ENCODE data around the gene ELMOD3.
"Not testable (repeated sequence)": the region's sequence is repeated elsewhere in the genome, so short reads cannot be mapped to it uniquely, and the experiment has no call there.

ELMOD3 gene

GRCh38 chr2:85429213-85429923 is 74.8 kb downstream of the ELMOD3 start:
- DNase-seq, result no peak

DNA sequence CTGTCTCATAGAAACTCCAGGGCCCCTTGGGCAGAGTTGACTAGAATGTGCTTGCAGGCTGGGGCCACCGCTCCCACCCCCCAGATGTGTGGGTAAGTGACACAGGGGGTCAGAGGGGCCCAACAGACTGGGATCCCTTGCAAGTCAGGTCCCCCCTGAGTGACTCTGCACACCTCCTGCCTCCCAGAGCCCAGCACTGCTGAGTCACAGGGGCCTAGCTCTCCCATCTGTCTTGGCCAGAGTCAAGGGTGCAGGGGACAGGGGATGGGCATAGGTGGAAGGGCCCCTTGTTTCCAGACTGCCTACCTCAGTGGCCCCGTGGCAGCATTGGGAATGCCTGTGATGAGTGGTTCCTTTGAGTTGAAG is 75.3 kb downstream of the ELMOD3 start:
- no peak for DNase-seq

DNA sequence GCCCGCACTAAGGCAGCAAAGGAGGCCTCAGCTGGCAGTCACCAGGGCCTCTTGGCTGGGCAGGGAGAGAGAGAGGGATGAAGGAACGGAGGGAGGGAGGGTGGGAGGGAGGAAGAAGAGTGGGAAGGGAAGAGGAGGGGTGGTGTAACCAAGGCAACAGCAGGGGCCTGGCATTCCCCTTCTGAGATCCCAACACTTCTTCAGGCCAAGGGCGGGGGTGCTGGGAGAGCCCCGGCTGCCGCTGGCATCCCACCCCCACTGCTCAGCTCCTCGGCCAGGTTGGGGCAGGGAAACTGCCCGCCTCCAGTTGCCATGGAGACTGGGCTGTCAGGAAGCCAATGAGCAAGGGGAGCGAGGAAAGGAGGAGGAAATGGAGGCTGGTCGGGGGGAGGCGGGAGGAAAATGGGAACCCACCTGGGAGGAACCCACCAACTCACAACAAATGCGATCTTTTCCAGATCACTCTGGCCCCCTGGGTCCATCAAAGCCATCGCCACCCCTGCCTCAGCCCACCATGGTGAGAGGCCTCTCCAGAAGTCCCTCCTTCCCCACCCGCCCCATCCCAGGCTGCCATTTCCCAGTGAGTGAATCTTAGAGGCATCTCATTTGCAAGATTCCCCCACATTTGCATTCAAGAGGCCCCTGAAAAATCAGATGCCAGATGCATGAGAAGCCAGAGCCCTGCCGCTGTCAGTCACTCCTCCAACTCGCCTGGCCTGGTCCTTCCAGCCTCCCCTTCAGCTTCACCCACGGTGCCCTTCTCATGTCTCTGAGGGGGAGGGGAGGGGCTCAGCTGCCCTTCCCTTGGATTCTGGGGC is 76.4 kb downstream of the ELMOD3 start:
- DNase-seq, result peak; percentile 56

- no peak for DNase-seq
Measured at GRCh38 chr2:85431570-85432205, 77.1 kb downstream of the ELMOD3 start.

- DNase-seq, result peak; percentile 45
Measured at GRCh38 chr2:85433511-85434089, 79.0 kb downstream of the ELMOD3 start.

DNA sequence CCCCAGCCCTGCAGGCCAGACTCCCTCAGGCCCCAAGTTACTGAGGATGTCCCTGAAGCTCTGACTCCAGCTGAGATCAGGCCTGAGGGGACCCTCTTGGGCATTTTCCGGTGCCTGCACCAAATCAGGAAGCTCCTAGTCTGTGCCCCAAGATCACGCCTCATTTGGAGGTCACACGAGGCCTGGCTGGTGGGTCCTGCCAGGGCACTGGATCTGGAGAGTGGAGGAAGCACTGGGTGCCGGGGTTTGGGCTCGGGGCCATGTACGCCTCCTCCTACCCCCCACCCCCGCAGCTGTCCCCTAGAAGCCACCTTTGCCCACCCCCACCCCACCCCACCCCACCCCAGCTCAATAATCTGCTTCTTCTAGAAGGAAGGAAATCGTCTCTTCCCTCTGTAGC is 80.1 kb downstream of the ELMOD3 start:
- DNase-seq, result no peak

- DNase-seq, result no peak
Measured at GRCh38 chr2:85435220-85435958, 80.8 kb downstream of the ELMOD3 start.

- DNase-seq, result no peak
Measured at GRCh38 chr2:85435981-85436835, 81.6 kb downstream of the ELMOD3 start.

GRCh38 chr2:85436836-85437487 is 82.4 kb downstream of the ELMOD3 start:
- no peak for DNase-seq

- peak; percentile 73 for DNase-seq
Measured at GRCh38 chr2:85437488-85438200, 83.1 kb downstream of the ELMOD3 start.

DNA sequence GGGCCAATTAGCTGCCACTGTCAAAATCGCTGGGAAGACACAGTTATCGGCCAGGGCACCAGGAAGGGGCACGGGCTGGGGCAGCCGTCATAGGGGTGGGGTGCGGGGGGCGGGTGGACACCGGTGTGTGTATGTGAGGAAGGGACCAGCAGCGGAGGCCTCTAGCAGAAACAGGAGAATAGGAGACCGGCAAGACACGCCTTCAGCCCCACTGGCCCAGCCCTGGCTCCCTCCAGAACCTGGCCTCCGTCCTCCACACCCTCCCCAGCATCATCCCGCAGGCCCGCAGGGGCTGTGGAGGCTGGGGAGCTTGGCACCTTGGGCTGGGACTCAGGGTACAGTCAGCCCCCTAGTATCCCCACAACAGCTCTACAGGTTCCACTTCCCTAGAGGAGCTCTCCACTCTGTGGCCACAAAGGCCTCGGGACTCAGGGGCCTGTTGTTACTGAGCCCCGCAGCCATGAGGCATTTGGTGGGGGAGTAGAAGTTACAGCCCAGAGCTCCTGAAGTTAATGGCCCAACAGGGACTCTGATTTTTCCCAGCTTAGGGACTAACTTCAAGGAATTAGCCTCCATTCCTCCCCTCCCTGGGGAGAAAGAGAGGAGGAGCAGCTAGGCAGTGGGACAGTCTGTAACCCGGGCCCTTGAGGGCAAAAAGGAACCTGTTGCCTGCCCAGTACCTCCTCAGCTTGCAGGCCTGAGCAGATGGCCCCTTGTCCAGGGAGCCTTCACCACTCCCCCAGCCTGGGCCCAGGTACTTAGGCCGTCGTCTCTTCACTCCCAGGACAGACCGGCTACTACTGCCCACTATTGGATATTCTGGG is 83.8 kb downstream of the ELMOD3 start:
- peak; percentile 73 for DNase-seq

- DNase-seq, result no peak
Measured at GRCh38 chr2:85439025-85439472, 84.5 kb downstream of the ELMOD3 start.

DNA sequence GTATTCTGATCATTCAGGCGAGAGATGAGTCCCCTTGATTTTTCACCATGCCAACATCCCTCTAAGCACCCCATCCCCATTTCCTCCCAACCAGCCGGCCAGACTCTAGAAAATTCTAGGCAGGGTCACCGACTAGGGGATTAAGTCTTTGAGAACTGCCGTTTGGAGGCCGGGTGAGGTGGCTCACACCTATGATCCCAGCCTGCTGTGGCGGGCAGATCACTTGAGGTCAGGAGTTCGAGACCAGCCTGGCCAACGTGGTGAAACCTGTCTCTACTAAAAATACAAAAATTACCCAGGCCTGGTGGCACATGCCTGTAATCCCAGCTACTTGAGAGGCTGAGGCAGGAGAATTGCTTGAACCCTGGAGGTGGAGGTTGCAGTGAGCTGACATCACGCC is 85.0 kb downstream of the ELMOD3 start:
- DNase-seq, result not testable (repeated sequence)

- DNase-seq, result no peak
Measured at GRCh38 chr2:85439986-85440385, 85.4 kb downstream of the ELMOD3 start.

DNA sequence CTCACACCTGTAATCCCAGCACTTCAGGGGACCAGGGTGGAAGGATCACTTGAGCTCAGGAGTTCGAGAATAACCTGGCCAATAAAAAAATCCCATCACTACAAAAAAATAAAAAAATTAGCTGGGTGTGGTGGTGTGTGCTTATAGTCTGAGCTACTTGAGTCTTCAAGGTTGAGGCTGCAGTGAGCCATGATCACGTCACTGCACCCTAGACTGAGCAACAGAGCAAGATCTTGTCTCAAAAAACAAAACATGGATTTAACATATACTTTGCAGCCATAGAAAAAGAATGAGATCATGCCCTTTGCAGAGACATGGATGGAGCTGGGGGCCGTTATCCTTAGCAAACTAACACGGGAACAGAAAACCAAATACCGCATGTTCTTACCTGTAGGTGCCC is 86.2 kb downstream of the ELMOD3 start:
- no peak for DNase-seq
